Bone marrow (tissue), 2 donors: Measurements from ENCODE around the gene ACP7.
"Not testable (repeated sequence)": the region's sequence is repeated elsewhere in the genome, so short reads cannot be mapped to it uniquely, and the experiment has no call there.

Experiments
- DNase-seq, 2 donors: peaks; one replicate each; lab custom pipeline; 2025; lab: John Stamatoyannopoulos, UW

Gene ACP7

DNA sequence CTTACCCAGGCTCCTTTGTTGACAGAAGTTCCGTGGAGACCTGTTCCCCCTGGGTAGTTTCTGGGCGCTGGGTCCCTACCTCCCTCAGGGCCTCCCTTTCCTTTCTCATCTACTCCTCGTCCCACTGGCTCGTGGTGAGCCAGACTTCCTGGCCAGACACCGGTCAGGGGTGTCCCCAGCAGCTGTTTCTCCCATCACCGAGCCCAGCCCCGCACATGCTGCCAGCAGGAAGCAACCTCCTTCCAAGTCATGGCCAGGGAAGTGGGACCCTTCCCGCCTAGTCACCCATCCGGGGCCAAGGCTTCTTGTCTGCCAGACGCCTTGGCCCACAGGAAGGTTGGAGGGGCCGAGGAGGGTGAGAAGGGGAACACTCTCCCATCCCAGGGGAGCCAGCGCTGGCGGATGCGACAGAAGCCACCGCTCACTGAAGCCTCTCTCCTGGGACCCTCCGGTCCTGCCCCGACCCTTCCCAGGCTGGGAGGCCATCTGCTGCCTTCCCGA, 47.1 kb downstream of the ACP7 start:
- no peak for DNase-seq

DNA sequence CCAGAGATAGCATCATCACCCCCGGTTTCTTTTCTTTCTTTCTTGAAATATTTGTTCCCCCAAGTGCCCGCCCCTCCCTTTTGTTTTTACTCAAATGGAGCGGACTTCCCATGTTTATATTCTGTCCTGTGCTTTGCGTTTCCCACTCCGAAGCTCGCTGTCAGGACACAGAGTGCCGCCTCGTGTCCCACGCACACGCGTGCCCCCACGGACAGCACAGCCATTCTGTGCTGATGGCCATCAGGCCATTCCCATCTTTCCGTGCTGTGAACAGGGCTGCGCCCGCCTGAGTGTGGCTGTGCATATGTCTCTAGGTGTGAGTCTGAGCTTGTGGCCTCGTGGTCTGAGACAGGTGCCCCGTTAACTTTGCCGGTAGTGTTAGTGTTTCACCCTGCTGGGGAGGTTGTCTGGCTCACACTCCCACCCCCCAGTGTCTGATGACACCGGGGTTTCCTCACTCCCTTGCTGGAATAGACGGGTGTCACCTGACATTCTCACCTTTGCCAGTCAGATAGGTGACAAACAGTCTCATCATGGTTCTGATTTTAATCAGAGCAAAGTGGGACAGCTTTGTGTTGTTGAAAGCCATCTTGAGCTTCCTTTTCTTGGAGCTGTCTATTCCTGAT, 48.3 kb downstream of the ACP7 start:
- no peak for DNase-seq

DNA sequence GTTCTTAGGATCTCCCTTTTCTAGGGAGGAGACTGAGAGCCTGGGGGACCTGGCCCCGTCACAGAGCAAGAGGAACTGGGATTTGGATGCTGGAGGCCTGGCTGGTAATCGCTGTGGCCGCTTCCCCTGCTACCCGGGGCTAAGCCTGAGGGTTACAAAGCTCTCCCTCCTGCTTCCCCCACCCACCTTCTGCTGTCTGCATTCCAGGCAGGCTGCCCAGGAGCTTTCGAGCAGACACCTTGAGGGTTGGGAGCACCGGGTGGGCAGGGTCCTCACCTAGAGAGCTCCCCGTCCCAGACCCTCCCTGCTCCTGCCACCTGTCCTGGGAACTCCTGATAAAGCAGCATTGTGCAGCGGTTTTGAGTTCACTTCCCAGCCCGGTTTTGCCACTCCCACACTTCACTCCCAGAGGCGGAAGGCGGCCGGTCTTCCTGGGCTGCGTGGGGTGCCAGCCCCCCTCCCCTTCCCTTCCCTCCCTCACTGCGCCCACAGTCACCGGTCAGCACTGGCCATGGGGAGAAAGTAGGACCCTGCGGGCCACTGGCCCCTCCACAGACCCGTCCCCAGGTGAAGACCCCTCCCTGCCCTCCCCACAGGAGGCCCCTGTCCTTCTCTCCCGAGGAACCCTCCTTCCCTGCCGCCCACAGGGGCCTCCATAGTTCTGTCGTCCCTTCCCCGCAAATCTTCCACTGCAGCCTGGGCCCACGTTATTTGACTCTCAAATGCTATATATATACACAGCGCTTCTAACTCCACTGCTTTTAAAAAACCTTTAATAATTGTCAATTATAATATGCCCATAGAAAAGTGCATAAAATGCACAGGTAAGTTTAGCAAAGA, 49.5 kb downstream of the ACP7 start:
- DNase-seq = no peak

DNA sequence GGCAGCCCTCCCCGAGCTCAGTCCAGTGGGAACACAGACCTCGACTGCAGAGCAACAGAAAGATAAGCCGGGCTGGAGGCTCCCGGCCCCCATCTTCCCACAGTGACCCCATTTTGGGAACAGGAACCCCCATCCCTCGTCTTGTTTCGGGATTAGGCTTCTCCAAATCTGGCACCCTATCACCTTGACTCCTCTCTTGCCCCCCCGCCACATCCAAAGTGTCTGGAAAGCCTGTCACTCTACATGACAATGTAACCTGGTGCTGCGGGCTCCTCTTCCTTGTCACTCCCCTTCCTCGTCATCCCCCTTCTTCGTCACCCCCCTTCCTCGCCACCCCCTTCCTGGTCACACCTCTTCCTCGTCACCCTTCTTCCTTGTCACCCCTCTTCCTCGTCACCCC, 51.5 kb downstream of the ACP7 start:
- DNase-seq = no peak

DNA sequence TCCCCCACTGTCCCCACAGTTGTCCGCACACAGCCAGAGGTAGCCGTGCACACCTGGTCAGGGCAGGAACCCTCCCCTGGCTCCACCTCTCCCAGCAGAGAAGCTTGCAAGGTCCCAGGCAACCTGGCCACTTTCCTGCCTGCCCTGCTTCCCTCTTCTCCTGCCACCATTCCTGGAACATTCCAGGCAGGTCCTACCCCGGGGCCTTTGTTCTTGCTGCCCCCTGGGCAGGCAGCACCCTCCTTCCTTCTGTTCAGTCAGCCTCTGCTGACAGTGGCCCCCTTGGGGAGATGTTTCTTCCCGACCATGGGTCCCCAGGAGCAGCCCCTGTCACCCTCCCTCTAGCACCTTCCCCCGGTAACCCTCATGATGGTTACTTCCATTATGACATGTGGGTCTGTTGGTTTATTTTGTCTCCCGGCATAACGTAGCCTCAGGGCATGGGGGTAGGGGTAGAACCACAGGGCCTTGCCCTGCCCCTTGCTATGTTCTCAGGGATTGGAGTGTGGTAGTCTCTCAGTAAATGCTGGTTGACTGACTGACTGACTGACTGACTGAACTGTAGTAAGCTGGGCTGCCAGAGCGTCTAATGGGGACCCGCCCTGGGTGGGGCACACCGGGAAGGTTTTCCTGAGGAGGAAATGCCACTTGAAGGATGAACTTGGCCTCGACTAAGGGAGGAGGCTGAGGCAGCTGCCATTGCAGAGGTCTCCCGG, 52.2 kb downstream of the ACP7 start:
- DNase-seq = no peak

DNA sequence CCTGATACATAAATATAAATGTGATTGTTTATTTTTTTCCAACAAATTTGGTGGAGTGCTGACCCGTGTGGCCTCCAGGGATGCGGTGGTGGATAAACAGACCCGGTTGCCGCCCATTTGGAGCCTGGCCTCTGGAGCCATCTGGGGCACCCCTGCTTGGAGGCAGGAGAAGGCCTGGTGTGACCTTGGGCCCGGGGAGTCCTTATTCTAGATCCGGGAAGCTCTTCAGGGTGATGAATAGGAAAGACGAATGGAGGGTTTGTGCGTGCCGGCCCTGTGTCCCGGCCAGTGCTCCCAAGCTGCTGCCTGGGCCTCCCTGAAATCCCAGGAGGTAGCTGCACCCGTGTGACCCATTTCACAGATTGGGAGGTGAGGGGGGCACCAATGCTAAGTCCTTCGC, 53.0 kb downstream of the ACP7 start:
- DNase-seq = no peak

DNA sequence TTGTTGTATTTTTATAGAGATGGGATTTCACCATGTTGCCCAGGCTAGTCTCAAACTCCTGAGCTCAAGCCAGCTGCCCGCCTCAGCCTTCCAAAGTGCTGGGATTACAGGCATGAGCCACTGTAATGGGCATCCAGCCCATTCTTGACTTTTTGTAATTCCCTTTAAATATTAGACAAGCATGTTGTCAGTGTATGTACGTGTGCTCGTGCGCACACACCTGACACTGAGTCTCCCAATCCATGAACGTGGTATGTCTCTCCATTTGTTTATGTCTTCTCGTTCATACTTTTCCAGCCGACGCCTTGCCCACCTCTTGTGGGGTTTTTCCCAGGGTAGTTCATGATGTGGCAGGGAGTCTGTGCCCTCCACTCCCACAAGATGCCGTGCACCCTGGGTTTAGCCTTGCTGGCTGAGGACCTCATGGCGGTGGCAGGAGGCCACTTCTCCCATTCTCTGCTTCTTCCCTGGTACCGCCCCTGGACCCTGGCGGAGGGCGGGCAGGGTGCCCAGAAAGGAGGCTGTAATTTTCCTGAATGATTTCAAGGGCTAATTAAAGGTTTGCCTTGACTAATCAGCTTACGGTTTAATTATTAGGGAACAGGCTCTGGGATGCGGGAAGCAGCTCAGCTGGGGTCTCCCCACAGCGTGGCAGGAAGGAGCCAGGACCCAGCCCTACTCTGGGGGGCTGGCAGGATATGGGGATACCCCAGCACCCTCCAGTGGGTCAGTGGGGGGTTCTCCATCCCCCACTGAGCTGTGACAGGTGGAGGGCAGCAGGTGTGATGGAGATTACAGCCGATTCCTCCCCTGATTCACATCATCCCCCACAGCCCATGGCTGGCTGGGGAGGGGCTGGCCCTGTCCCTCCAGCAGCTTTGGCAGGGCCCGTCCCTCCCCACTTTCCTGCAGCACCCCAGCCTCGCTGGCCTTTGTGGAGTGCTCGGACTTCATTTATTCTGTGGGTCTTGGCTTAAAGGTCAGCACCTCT, 54.3 kb downstream of the ACP7 start:
- DNase-seq = no peak

DNA sequence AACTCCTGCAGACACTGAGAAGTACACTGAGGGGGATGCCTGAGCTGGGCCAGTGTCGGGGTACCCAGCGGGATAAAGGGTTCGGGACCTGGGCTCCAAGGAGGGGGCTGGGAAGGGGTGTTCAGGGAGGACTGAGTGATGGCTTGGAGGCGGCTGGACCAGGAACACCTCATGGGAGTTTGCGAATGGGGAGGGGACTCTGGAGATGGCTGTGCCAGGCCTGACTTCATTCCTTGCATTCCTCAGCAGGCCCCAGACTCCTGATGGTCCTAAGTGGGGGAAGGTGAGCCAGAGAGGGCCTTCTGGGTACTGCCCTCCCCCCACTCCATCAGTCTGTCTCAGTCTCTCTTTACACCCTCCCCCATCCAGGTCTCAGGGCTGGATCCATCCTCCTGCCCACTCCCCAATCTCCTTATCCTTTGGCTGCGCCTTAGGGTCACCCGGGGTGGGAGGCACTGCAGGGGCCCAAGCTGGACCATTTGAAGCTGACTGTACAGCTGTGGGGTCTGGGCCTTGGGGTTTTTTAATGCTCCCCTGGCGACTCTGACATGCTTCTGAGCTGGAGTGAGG, 55.2 kb downstream of the ACP7 start:
- no peak for DNase-seq

DNA sequence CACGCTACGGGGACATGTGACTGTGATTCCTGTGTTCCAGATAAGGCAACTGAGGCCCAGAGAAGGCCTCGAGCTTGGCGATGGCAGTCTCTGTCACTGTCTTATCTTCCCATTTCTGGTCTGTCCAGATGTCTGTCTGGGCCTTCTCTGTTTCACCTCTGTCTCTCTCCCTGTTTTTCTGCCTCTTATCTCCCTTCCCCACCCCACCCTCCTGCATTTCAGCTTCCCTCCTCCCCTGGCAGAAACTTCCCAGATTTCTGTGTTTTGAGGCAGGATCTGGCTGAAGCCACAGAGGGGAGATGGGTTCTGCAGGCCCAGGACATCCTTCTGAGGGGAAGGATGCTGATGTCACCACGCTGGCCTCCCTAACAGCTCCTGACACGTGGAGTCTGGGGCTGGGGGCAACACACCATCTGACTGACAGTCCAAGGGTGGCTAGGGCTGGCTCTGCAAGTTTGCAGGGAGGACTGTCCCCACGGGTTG, 55.8 kb downstream of the ACP7 start:
- no peak for DNase-seq

DNA sequence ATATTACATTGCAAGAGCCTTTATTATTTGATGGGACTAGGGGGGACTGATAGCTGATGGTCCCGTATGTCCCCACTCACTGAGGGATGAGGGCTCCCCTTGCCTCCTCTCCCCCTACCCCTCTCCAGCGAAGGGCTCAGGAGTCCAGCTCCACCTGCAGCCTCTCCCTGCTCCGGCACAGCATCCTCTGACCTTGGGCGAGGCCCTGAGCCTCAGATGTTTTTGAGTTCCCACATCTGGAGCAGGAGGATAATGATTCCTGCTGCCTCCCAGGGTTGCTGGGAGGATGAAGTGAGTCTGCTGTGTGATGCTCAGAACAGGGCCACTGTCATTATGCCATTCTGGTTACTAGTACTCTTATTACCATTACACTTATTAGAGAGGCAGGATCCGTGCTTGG, 56.4 kb downstream of the ACP7 start:
- DNase-seq = no peak

DNA sequence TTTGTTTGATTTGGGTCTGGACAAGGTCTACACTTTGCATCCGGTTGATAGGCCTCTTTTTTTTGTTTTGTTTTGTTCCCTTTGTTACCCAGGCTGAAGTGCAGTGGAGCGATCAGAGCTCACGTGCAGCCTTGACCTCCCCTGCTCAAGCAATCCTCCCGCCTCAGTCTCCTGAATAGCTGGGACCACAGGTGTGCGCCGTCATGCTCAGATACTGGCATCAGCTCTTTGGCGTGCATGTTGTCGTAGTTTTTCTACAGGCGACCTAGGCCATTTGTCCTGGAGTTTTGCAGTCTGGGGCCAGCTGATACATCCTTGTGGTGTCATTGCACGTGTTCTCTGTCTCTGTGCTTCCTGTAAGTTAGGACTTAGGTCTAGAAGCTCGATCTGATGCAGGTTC, 57.8 kb downstream of the ACP7 start:
- DNase-seq = no peak

DNA sequence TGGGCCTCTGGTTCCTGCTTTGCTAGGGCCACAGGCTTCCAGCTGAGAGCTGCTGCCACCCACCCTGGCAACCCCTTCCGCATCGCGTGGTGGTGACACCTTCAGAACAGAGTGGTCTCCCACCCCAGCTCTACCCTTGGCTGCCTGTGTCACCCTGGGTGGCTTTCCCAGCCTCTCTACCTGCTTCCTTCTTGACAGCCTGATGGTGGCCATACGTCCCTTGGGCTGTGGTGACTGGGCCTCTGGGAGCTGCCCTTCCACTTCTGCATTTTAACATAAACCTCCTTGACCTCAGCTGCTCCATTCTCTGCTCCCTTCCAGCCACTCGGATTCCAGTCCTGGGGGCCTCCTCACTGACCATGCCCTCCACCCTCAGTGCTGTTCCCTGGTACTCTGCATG, 58.5 kb downstream of the ACP7 start:
- no peak for DNase-seq

DNA sequence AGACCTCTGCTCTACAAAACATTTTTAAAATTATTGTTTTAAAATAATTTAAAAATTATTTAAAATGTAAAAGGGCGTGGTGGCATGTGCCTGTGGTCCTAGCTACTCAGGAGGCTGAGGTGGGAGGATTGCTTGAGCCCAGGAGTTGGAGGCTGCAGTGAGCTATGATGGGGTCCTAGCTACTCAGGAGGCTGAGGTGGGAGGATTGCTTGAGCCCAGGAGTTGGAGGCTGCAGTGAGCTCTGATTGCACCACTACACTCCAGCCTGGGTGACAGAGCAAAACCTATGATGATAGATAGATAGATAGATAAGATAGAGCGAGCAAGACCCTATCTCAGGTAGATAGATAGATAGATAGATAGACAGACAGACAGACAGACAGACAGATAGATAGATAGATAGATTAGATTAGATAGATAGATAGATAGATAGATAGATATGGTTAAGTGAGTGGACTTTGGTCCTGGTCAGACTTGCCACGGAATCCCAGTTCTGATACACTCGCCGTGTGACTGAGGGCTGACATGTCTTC, 59.7 kb downstream of the ACP7 start:
- not testable (repeated sequence) for DNase-seq

DNA sequence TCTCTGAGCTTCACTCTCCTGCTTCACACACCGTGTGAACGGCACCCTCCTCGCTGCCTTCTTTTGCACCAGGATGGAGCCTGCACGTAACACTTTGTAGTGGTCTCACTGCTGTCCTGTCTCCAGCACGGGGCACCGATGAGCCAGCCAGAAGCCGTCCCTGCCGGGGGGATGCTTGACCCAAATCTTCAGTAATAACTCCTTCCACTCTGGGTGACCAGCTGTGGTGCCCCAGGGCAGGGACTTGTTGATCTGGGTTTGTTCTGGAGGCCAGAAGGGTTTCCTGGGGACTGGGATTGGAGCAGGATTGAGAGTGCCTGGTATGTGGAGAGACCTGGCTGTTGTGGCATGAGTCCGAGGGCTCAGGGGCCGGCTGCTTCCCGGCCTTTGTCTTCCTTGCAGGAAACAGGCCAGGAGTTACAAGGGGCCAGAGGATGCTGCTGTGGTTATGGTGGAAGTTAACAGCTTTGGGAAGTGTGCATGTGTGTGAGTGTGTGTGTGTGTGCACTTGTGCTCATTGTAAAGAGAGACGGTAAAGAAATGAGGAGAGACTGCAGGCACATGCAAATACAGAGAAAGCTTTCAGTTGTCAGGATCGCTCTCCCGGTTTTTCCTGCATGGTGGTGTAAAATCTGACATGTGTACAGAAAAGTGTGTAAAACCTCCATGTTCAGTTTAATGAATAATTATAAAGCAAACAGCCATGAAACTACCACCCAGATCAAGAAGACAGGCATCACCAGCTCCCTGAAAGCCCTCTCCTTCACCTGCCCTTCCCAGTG, 60.3 kb downstream of the ACP7 start:
- no peak for DNase-seq

DNA sequence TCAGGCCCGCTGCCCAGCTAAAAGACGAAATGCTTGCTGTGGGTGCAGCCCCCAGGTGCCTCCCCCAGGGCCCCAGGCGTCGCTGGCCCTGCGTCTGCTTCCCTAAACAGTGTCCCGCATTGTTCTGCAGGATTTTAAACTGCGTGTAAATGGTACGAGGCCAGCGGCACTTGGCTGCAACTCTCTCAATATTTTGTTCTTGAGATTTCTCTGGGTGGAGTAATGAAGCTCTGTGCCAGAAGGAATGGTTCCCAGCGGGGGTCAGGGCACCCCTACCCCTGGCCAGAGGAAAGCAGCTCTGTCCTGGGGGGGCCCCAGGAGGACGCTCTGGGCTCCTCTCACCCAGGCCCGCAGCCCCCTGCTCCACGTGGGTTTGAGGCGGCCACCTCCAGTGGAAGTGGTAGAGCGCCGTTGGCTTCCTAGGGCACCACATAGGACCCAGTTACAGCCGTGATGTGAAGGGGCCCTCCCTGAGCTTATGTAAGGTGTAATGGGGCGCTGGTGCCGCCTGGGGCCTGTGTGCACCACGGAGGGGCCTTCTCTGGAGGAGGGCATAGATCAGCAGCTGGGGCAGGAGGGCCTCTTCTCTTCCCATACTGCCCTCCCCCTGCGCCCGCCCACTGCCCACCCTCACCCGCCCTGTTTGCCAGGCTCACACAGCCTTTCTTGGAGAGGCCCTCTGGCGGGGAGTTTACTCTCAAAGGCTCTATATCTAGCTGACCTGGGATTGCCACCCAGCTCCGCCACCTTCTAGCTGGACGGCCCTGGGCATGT, 61.2 kb downstream of the ACP7 start:
- DNase-seq = no peak

DNA sequence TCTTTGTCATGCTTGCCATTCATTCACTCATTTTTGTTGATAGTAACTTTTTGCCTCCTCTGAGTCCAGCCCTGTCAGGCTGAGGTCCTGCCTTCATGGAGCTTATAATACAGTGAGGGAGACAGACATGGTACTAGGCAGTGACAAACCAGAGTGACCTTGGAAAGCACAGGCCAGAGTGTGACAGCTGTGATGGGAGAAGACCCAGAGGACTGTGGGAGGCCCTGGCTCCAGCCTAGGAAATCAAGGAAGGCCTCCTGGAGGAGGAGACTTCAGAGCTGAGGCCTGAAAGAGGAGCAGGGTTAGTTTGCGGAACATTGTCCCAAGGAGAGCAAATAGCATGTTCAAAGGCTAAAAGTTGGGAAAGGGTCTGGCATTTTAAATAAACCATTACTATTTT, 61.9 kb downstream of the ACP7 start:
- DNase-seq = no peak

DNA sequence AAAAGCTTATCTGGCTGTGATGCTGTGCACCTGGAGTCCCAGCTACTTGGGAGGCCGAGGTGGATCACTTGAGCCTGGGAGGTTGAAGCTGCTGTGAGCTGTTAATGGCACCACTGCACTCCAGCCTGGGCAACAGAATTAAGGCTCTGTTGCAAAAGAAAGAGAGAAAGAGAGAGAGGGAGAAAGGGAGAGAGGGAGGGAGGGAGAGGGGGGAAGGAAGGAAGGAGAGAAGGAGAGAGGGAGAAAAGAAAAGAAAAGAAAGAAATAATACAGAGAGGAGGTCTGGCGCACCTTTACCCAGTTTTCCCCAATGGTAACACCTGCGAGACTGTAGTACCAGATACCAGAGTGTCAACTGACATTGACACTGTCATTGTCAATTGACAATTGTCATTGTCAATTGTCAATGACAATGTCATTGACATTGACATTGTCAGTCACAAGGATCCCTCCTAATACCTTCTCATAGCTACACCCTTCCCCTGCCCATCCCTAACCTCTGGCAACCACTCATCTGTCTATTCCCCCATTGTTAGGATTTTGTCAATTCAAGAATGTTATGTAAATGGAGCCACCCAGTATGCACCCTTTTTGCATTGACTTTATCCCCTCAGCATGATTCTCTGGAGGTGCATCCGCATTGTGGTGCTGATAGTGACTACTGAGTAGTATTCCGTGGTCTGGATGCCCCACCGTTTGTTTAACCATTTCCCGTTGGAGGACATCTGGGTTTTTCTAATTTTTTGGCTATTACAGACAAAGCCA, 62.7 kb downstream of the ACP7 start:
- DNase-seq = no peak

DNA sequence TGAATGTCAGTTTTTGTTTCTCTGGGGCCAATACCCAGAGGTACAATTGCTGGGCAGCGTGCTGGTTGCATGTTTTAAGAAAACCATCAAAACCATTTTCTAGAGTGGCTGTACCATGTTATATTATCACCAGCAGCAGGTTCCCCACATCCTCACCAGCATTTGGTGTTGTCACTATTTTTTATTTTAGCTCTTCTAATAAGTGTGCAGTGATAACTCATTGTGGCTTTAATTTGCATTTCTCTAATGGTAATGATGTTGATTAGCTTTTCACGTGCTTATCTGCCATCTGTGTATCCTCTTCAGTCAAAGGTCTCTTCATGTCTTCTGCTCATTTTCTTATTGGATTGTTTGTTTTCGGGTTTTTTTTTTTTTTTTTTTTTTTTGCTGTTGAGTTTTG, 63.3 kb downstream of the ACP7 start:
- no peak for DNase-seq
